ENCODE results near the gene KARS1.

DNA sequence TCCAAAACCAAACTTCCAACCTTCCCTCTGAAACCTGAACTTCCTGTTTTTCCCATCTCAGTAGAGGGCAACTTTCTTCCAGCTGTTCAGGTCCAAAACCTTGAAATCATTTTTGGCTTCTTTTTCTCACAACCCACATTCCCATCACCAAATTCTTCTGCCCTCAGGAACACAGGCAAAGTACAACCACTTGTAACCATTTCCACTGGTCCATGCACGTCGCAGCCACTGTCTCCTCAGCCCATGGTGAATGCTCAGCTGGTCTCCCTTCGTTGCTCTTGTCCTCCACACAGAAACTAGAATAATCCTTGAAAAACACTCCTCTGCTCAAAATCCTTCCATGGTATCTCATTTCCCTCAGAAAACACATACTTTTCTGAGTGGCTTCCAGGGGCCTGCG, 20.7 kb downstream of the KARS1 start:
- TF ChIP-seq REST (IDR thresholded peaks at IDR 0.05; ENCODE audit: borderline replicate concordance): no peak
- TF ChIP-seq, protein P1, sequence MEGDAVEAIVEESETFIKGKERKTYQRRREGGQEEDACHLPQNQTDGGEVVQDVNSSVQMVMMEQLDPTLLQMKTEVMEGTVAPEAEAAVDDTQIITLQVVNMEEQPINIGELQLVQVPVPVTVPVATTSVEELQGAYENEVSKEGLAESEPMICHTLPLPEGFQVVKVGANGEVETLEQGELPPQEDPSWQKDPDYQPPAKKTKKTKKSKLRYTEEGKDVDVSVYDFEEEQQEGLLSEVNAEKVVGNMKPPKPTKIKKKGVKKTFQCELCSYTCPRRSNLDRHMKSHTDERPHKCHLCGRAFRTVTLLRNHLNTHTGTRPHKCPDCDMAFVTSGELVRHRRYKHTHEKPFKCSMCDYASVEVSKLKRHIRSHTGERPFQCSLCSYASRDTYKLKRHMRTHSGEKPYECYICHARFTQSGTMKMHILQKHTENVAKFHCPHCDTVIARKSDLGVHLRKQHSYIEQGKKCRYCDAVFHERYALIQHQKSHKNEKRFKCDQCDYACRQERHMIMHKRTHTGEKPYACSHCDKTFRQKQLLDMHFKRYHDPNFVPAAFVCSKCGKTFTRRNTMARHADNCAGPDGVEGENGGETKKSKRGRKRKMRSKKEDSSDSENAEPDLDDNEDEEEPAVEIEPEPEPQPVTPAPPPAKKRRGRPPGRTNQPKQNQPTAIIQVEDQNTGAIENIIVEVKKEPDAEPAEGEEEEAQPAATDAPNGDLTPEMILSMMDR (IDR thresholded peaks at IDR 0.05; ENCODE audit: poor library complexity, severe bottlenecking): no peak
